GM18505 (cell line): Measurements from ENCODE around the gene CASQ2.

ENCODE experiments used
- ATAC-seq: cut with Tn5 transposase; IDR thresholded peaks from one replicate; pipeline ENCODE4 v1.9.1; 2021; ENCODE audit not compliant: unreplicated experiment
- POLR2A ChIP-seq: IDR thresholded peaks from 4 replicates; pipeline ENCODE4 v1.6.1; 2011; ENCODE audit warnings: borderline replicate concordance; ENCODE audit not compliant: insufficient read depth, insufficient read length; ENCODE audit errors: extremely low read depth

Gene CASQ2

DNA sequence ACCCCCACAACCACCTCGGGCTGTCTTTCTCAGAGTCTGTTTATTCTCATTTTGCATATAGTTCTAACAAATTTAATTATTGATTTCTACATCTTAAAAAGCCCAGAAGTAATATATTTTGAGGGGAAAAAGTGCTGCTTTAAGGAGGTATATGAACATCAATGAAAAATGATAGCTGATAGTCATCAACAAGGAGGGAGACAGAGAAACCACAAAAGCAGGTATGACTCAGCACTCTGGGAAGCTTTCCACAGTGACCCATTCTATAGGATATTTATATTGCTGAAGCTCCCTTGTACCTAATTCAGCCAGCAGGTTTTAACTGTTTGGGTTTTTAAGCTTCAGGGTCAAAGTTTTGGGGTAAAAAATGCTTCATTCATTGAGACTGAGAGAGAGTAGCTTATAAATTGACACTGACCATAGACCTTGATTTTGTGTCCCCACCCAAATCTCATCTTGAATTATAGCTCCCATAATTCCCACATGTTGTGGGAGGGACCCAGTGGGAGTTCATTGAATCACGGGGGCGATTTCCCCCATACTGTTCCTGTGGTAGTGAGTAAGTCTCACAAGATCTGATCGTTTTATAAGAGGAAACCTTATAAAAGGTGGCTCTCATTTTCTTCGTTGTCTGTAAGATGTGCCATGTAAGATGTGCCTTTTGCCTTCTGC, 99.4 kb downstream of the CASQ2 start:
- no peak for TF ChIP-seq POLR2A
- ATAC-seq, result no peak

- ATAC-seq, result no peak
- no peak for TF ChIP-seq POLR2A
These were observed 99.9 kb downstream of the CASQ2 start for GRCh38 chr1:115668579-115668978.

- no peak for TF ChIP-seq POLR2A
- ATAC-seq, result no peak
These were observed 101.8 kb downstream of the CASQ2 start for GRCh38 chr1:115666702-115667101.

GRCh38 chr1:115666206-115666605, 102.3 kb downstream of the CASQ2 start:
- no peak for ATAC-seq
- TF ChIP-seq POLR2A, result no peak

GRCh38 chr1:115665319-115666096, 103.0 kb downstream of the CASQ2 start:
- no peak for ATAC-seq

GRCh38 chr1:115661157-115661556, 107.4 kb downstream of the CASQ2 start:
- ATAC-seq, result no peak
- no peak for TF ChIP-seq POLR2A

More at GRCh38 chr1:115665319-115666096, 103.0 kb downstream of the CASQ2 start:
- TF ChIP-seq POLR2A, result no peak

DNA sequence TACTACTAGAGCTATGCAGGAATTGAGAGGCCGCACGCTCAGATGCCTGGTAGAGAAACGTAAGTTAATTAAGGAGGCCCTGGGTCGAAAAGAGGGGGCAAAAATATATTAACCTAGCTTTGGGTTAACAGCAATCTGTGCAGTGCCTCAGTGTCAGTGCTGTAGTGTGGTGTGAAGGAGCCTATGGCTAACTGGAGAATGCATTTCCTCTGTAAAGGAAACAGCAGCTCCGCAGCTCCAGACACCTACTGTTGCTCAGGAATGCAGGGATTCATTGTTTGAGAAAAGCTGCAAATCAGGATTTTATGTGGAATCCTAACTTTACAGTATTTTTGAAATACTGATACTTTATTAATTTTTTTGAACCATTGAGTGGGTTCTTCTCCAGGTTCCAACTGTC, 108.4 kb downstream of the CASQ2 start:
- ATAC-seq, result no peak
- TF ChIP-seq POLR2A, result no peak

- TF ChIP-seq POLR2A, result no peak
- ATAC-seq, result no peak
These were observed 109.9 kb downstream of the CASQ2 start for GRCh38 chr1:115658646-115659045.

GRCh38 chr1:115656461-115657077, 111.9 kb downstream of the CASQ2 start:
- TF ChIP-seq POLR2A, result no peak
- ATAC-seq, result no peak

DNA sequence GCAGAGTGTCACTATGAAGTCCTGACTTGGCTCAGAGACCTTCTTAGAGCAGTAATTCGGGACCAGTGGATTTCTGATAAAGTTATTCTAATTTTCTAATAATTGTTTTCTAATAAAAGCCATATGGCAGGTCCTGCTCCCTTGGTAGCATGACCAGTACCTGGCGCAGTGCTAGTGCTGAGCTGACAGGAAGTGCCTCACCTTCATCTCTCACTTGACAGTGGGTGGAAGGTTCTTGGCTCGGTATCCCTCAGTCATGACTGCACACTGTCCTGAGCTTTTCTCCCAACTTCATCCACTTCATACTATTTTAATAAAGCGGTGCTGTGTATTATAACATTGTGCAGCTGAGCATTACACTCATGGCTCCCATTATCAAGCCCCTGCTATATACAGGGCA, 112.6 kb downstream of the CASQ2 start:
- ATAC-seq, result no peak
- no peak for TF ChIP-seq POLR2A

DNA sequence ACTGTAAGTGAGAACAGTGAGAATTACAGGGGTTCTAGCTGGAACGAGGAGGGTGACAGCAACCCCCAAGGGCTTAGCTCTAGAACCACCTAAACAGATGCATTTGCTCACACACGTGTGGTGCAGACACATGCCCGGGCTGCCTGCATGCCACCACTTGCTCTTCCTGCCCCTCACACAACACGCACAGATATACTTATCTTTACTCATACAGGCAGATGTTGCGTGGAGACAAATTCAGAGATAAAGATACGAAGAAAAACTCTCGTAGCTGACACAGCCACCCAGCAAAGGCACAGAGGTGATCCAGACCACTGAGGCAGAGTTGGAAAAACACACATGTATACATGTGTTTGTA, 113.2 kb downstream of the CASQ2 start:
- no peak for ATAC-seq

GRCh38 chr1:115654663-115655305, 113.7 kb downstream of the CASQ2 start:
- ATAC-seq, result no peak
- TF ChIP-seq POLR2A, result no peak

More for the DNA sequence above, 113.2 kb downstream of the CASQ2 start:
- no peak for TF ChIP-seq POLR2A

DNA sequence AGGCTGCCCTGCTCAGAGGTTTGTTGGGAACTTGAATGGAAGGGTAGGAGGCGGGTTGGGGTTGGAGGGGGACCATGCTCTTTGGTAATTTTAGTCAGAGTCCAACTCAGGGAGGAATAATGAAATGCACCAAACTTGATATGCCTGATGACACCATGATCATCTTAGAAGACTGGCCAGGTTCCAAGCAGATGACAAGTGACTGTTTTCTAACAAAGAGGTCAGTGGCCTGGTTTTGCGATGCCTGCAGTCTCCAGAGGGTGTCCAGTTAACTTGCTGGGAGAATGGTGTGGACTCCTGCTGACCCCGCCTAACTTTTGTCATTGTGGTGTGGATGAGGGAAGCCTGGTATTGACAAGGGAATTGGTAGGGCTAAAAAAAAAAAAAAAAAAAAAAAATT, 114.4 kb downstream of the CASQ2 start:
- TF ChIP-seq POLR2A, result no peak
- no peak for ATAC-seq

GRCh38 chr1:115652236-115652788, 116.2 kb downstream of the CASQ2 start:
- no peak for TF ChIP-seq POLR2A

GRCh38 chr1:115651391-115651790, 117.1 kb downstream of the CASQ2 start:
- no peak for TF ChIP-seq POLR2A
- no peak for ATAC-seq

More at GRCh38 chr1:115652236-115652788, 116.2 kb downstream of the CASQ2 start:
- ATAC-seq, result no peak
